PC-3 (cell line): Measurements from ENCODE around the gene APOH. TPM values are rescaled to one million over a fixed set of nuclear protein-coding genes. Genes with fewer than 3 reads are reported as not detected.

ENCODE experiments used
- ATAC-seq: fragments of 200-7000 bp; cut with Tn5 transposase; 2 replicates; pipeline ENCODE4 v1.9.1; 2020; ENCODE audit warnings: mild to moderate bottlenecking, moderate library complexity
- BruUV-seq: library from RNA; stranded (reverse); fragments of 400-500 nt; replicated peaks from 2 replicates; lab custom pipeline; 2021; lab: Mats Ljungman, UMichigan
- CTCF ChIA-PET: fragments of 300-600 bp; sonication (Branson Sonifier 250); formaldehyde crosslinking; loops from one replicate; lab custom pipeline; 2022; ENCODE audit warnings: antibody characterized with exemption; lab: Charles Lee
- POLR2A ChIA-PET: fragments of 300-600 bp; sonication (Branson Sonifier 250); formaldehyde crosslinking; loops from one replicate; lab custom pipeline; 2022; ENCODE audit warnings: antibody characterized with exemption; ENCODE audit not compliant: unreplicated experiment; lab: Charles Lee
- DNase-seq: peaks from one replicate; pipeline ENCODE4 v3.0.0-alpha.2; 2015
- H2AFZ ChIP-seq: fragments of 300-600 bp; sonication (generic); 2 replicates; pipeline ENCODE4 v1.6.0; 2016; ENCODE audit warnings: antibody characterized with exemption, low read length
- H3F3A ChIP-seq: fragments of 300-600 bp; sonication (generic); one replicate; pipeline ENCODE4 v1.6.0; 2017; ENCODE audit warnings: antibody characterized with exemption, low read length, control low read depth, mild to moderate bottlenecking; ENCODE audit not compliant: unreplicated experiment
- H3K27ac ChIP-seq: fragments of 300-600 bp; sonication (generic); 2 replicates; pipeline ENCODE4 v1.5.1; 2016; ENCODE audit warnings: mild to moderate bottlenecking, low read length
- H3K27me3 ChIP-seq: fragments of 300-600 bp; sonication (generic); 2 replicates; pipeline ENCODE4 v1.6.1; 2016; ENCODE audit warnings: low read length, mixed read lengths
- H3K36me3 ChIP-seq: fragments of 300-600 bp; sonication (generic); 2 replicates; pipeline ENCODE4 v1.6.1; 2016; ENCODE audit warnings: low read depth, mixed run types, low read length, mixed read lengths
- H3K4me1 ChIP-seq: fragments of 300-600 bp; sonication (generic); 2 replicates; pipeline ENCODE4 v1.5.1; 2016; ENCODE audit warnings: low read length; ENCODE audit not compliant: insufficient read depth
- H3K4me2 ChIP-seq: fragments of 300-600 bp; sonication (generic); 2 replicates; pipeline ENCODE4 v1.6.0; 2016; ENCODE audit warnings: low read length
- H3K4me3 ChIP-seq: fragments of 300-600 bp; sonication (generic); 2 replicates; pipeline ENCODE4 v1.5.1; 2016; ENCODE audit warnings: mild to moderate bottlenecking, low read length, mixed read lengths
- H3K79me2 ChIP-seq: fragments of 300-600 bp; sonication (generic); 2 replicates; pipeline ENCODE4 v1.6.1; 2017; ENCODE audit warnings: low read length, mixed read lengths
- H3K9ac ChIP-seq: fragments of 300-600 bp; sonication (generic); 2 replicates; pipeline ENCODE4 v1.6.0; 2016; ENCODE audit warnings: mild to moderate bottlenecking, low read length
- H3K9me2 ChIP-seq: fragments of 300-600 bp; sonication (generic); replicated peaks from 2 replicates; pipeline ENCODE4 v1.6.1; 2016; ENCODE audit warnings: mixed run types, low read length, mixed read lengths
- H3K9me3 ChIP-seq: fragments of 300-600 bp; sonication (generic); 2 replicates; pipeline ENCODE4 v1.6.1; 2016; ENCODE audit warnings: low read length, mixed read lengths
- H4K20me1 ChIP-seq: fragments of 300-600 bp; sonication (generic); 2 replicates; pipeline ENCODE4 v1.6.1; 2016; ENCODE audit warnings: low read length, mixed read lengths
- CTCF ChIP-seq: fragments of 300-600 bp; sonication (generic); conservative IDR thresholded peaks from 2 replicates; pipeline ENCODE4 v1.5.1; 2017; ENCODE audit warnings: antibody characterized with exemption, low read depth, mild to moderate bottlenecking, low read length
- EZH2 ChIP-seq: fragments of 300-600 bp; sonication (generic); IDR thresholded peaks from one replicate; pipeline ENCODE4 v1.6.1; 2017; ENCODE audit warnings: antibody characterized with exemption, mild to moderate bottlenecking, low read length; ENCODE audit not compliant: unreplicated experiment
- EZH2phosphoT487 ChIP-seq: fragments of 300-600 bp; sonication (generic); IDR thresholded peaks from 2 replicates; pipeline ENCODE4 v1.6.1; 2018; ENCODE audit warnings: mild to moderate bottlenecking, antibody characterized with exemption, low read length, borderline replicate concordance
- intact Hi-C: fragments of 100-400 bp; cut with micrococcal nuclease; formaldehyde crosslinking; loops from 2 replicates; pipeline ENCODE4 v1.9.0; 2023
- total RNA-seq: library from RNA; depleted of rRNA; stranded (reverse); fragments of >200 nt; gene quantifications from 2 replicates; pipeline ENCODE4 v1.2.3, GENCODE V29; 2014

Gene APOH
- total RNA-seq, 1 experiment from 2014 or later: not detected

- H3K27ac ChIP-seq: no peak overlapping the region
- CTCF ChIA-PET: no interaction called here
These were observed 36.9 kb downstream of the APOH start for GRCh38 chr17:66192378-66192687.

GRCh38 chr17:66191593-66192377 lies 37.4 kb downstream of the APOH start, which contains the start of gene CEP112:
TSS of gene CEP112 (minus strand) at chr17:66192133.
- DNase-seq (peak; percentile 66), ATAC-seq (peak; percentile 61)
- Histone ChIP-seq H4K20me1 (no peaks in the 10 kb centered on the region), H3K4me3 (peak within 1 kb of the TSS; percentile 88), H3K27me3 (no peaks in the 10 kb centered on the region), H3K9me2 (no peaks in the 10 kb centered on the region), H3K4me2 (peak within 1 kb of the TSS; percentile 92), H3K4me1 (peaks cover 13% of the 10 kb centered on the region), H3K36me3 (no peaks in the 10 kb centered on the region), H3F3A (no peaks in the 10 kb centered on the region), H3K27ac (peak within 1 kb of the TSS; percentile 30), H3K9ac (peak within 1 kb of the TSS; percentile 81), H3K79me2 (no peaks in the 10 kb centered on the region), H3K9me3 (no peaks in the 10 kb centered on the region), H2AFZ (peak within 1 kb of the TSS; percentile 98)
- no peak for TF ChIP-seq CTCF
- no peak for TF ChIP-seq EZH2
- no peak for TF ChIP-seq EZH2phosphoT487
- CTCF ChIA-PET: no interaction called here
- intact Hi-C loops: loop anchor here (2.0 kb wide), 1 partner anchor 485 kb away; no protein-coding TSS in a partner anchor
- no TSS peak for BruUV-seq
- POLR2A ChIA-PET: no interaction called here

More at GRCh38 chr17:66192378-66192687, 36.9 kb downstream of the APOH start:
- Histone ChIP-seq H3K27me3 (no peaks in the 10 kb centered on the region), H3K4me3 (peak overlapping the region; percentile 88), H3K4me1 (peaks cover 13% of the 10 kb centered on the region), H3K4me2 (peak overlapping the region; percentile 92), H3K36me3 (no peaks in the 10 kb centered on the region), H3K79me2 (no peaks in the 10 kb centered on the region), H3K9me2 (no peaks in the 10 kb centered on the region), H3F3A (no peaks in the 10 kb centered on the region), H2AFZ (peak overlapping the region; percentile 98), H3K9ac (no peak overlapping the region; the same call in 1 of the 2 replicates), H4K20me1 (no peaks in the 10 kb centered on the region), H3K9me3 (no peaks in the 10 kb centered on the region)
- POLR2A ChIA-PET: no interaction called here
- ATAC-seq (no peak), DNase-seq (no peak)
- TF ChIP-seq CTCF (no peak), EZH2 (no peak), EZH2phosphoT487 (no peak)
- BruUV-seq: no TSS peak
- intact Hi-C loops: loop anchor here (2.0 kb wide), 1 partner anchor 484 kb away; no protein-coding TSS in a partner anchor
